8988T (cell line): ENCODE measurements around the gene HTR3C.
A peak's percentile ranks its signal among the peaks of the same experiment; 100 is the strongest.
"Not testable (repeated sequence)": the region's sequence is repeated elsewhere in the genome, so short reads cannot be mapped to it uniquely, and the experiment has no call there.

ENCODE experiments used
- DNase-seq: peaks from one replicate; pipeline ENCODE4 v3.0.0; 2011

The HTR3C gene, protein sequence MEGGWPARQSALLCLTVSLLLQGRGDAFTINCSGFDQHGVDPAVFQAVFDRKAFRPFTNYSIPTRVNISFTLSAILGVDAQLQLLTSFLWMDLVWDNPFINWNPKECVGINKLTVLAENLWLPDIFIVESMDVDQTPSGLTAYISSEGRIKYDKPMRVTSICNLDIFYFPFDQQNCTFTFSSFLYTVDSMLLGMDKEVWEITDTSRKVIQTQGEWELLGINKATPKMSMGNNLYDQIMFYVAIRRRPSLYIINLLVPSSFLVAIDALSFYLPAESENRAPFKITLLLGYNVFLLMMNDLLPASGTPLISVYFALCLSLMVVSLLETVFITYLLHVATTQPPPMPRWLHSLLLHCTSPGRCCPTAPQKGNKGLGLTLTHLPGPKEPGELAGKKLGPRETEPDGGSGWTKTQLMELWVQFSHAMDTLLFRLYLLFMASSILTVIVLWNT

DNA sequence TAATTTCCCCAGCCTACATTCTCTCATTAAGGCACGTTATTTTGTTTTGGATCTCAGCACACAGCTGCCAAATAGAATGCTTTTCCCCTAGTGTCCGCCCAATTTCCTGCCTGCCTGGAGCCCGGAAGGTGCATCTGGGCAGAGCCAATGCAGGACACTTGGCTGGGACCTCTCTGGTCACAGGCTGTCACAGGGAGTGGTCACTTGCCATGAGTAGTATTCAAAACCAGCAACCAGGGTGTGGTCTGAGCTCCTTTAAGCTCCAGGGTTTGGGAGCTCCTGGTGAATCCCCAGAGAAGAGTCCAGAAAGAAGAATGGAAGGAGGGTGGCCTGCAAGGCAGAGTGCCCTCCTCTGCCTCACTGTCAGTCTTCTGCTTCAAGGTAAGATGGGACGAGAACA, at the start of gene HTR3C:
Gene HTR3C (plus strand): TSS at position 281 of the 400 bp plus-strand sequence. CDS start 34 bp downstream, at position 315.
- DNase-seq, result no peak

DNA sequence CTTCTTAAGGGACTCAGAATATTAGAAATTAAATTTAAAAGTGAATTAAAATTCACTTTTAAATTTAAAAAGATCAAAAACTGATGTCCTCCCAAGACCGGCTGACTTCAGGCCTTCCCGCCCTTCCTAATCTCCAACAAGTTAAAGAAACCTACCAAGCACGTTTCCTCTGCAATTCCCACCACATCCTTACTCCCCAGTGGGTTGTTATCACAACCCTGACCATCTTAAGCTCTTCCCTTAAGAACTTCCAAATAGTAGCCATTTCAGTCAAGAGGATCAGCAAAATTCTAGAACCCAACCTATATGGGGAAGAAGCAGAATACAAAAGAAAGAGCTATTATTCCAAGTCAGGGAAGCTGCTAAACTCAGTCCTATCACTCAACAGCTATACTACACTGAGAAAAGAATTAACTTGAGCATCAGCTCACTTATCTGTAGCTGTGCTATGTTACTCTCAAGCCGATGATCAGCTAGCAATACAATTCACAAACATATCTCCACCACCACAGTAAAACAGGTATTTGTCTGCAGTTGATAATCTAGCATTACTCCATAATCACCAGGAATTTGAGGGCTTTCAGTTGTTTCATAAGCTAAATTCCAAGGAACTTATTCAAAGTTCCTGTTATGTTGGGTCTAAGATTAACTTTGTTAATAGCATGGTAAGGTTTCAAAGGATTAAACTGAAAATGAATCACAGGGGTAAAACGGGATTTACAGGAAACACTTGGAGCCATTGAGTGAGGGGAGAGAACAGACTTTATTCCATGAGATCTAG, 49.5 kb upstream of the HTR3C start:
- DNase-seq, result no peak

DNA sequence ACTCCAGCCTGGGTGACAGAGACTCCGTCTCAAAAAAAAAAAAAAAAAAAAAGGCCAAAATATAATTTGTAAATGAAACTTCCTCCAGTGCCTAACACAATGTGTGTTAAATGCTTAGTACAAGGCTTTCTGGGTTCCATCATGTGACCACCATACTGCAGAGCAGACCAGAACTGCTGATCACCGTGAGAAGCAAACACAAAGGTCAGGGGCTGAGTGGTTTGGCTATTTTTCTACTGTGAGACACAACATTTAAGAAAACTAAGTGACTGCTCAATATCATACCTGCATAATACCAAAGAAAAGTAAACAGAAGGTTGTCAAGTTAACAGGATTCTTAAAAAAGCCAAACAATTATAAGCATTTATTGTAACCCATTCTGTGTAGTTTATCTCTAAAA, 48.4 kb upstream of the HTR3C start:
- no peak for DNase-seq

DNA sequence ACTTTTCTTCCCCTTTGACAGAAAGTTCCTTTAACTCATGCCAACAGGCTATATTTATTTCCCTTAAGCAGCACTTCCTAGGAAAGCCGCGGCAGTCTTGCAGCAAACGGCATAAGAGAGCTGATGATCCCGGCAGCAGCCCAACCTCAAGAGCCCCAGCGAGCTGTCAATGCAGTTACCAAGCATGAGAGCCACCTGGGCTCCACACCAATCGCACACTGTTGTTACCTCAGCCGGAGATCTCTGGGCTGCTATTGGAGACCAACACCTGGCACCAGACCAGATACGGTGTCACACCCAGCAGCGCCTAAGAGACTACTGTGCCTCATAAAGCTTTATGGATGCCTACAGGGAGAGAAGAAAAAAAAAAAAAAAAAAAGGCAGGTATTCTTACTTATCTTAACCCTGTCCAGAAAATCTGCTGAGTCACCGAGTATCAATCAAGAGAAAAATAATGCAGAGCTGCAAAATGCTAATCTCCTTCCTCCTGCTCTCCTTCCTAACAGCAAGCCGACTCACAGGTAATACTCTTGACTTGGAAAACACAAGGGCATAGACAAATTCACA, 46.8 kb upstream of the HTR3C start:
- no peak for DNase-seq

DNA sequence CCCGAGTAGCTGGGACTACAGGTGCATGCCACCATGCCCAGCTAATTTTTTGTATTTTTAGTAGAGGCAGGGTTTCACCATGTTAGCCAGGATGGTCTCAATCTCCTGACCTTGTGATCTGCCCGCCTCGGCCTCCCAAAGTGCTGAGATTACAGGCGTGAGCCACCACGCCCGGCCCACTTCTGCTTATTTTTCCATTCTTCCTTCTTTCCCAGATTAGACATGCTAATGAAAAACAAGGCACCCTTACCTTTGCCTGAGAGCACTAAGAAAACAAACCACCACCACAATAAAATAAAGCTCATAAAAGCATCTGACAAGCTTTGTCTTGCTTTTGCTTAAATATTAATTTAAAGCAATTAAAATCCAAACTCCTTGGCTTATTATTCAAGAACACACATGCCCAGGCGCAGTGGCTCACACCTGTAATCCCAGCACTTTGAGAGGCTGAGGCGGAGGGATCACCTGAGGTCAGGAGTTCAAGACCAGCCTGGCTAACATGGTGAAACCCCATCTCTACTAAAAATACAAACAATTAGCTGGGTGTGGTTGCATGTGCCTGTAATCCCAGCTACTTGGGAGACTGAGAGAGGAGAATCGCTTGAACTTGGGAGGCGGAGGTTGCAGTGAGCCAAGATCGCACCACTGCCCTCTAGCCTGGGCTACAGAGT, 45.6 kb upstream of the HTR3C start:
- DNase-seq, result not testable (repeated sequence)

DNA sequence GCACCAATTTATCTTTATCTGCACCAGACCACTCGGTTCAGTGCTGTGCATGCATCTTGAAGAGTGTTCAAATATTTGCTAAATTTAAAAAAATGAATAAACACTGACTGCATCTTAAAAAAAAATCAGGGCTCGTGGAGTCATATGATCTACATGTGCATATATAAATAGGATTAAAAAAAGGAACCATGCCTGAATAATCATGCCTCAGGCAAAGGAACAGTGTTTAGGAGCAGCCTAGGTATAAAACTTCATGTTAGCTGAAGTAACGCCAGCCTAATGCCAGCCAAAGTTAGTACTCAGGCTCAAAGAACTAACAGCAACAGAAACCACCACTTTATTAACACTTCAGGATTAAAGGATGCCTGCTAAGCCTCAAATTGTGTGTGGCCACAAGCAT, 44.7 kb upstream of the HTR3C start:
- DNase-seq, result no peak

DNA sequence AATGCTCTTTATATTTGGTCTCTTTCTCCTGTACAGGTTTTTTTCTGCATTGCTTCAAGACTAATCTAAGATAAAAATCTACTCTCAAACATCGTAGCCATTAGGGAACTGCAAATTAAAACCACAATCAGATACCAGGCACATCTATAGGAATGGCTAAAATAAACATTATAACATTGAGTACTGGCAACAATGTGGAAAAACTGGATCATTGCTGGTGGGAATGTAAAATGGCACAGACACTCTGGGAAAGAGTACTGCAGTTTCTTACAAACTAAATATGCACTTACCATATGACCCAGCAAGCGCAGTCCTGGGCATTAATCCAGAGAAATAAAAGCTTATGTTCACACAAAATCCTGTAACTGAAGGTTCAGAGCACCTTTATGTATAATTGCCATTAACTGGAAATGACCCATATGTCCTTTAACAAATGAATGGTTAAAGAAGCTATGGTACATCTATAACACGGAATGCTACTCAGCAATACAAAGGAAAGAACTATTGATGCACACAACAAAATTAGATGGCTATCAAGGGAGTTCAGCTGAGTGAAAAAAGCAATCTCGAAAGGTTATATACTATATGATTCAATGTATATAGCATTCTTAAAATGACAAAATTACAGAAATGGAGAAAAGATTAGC, 41.5 kb upstream of the HTR3C start:
- DNase-seq, result no peak

DNA sequence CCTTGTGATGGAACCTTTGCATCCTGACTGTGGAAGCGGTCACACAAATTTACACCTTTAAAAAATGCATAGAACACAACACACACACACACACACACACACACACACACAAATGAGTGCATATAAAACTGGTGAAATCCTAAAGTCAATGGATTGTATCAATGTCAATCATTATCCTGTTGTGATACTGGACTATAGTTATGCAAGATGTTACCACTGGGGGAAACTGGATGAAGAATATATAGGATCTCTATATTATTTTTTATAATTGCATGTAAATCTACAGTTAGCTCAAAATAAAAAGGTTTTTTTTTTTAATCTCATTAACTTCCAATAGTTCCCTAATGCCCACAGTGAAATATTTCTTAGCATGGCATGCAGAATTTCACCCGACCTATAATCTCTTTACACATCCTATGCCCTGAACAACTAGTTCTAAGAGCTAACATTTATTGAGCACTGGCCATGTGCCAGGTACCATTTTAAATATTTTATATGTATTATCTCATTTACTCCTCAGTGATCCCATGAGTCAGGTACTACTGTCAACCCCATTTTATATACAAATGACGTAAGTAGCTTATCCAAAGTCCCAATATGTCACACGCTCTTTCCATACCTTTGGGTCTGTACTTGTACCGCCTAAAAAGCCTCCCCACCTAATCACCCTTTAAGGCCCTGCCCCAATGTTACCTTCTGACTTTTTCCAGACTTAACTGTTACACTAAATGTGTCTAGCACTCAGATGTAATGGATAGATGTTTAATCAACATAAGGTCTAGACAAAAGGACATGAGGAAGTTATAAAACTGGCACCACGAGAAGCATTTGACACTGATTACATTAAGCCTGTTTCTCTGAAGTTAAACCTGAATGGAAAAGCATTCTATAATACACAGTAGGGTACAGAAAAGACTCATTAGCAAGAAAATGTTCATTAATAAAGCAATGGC, 40.6 kb upstream of the HTR3C start:
- DNase-seq, result no peak

DNA sequence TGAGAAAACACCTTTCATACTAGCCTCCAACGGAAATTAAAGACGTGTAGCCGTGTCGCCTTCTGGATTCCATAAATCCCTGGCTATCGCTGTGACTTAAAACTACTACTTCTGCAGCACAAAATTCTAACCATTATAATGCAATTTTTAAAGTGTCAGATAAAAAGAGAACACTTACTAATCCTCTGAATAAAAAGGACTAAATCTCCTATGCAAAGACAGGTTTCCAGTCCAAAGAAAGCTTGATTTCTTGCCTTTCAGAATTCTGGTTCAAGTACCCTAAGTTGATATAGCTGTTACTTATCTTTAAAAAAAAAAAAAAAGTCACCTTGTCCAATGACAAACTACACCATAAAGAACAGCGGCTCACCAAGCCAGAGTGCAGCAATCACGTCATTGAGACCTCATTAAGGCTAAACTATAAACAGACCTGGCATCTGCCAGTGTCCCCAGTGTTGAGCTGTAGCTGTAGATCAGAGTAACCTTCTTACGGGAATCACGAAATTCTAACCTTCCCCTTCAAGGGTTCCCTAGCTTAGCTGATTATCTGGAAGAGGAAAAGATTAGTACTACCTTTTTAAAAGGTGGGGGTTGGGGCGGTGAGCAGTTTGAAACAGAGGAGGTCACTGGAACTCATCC, 37.3 kb upstream of the HTR3C start:
- DNase-seq, result no peak

DNA sequence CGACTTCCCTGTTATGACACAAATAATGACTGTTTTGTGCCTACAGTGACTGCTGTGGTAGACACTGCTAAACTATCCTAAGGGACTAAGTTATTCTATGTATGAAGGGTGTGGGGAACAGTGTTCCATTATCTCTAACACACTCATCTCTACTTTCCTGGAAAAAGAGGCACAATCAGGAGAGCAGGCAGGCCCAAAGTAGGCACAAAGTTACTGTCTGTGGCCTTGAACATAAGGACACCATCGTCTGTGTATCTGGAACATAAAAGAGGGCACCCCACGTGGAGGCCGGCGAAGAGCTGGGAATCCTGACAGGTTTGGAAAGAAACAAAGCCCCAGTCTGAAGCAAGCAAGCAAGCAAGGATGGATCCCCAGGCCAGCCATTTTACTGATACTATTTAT, 36.7 kb upstream of the HTR3C start:
- no peak for DNase-seq

DNA sequence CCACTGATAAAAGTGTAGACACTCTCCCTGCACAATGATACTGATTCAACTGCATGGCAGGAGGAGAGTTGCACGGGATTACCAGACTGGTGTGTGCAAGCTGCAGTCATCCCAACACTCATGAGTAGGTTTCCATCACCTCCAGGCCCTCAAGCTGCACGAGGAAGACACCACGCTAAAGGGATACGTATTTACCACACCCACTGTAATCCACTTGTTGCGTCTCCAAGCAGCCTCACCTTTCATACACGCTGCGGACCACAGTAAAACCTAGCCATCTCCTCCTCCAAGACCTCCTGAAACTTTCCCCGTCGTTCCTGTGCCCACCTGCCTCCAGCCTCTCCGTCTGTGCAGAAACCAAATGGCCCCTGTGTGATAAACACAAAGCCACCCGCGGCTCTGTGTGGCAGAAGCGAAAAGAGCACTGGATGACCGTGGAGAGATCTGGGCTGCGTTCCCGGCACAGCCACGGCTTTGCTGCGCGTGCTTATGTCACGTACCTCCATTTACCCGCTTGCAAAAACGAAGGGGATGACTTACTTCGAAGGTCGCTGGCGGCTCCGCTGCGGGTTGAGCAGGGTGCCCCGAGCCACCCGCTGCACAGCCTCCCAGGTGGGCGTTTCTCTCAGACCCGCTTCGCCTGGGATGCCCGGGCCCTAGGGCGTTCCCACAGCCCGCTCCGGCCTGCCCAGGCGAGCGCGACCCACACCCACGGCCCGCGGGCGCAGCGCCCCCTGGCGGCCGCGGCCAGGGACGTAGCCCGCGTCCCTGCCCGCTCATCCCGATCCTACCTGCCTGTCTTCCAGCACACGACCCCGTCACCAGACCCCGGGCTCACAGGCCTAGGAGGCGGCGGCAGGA, 35.8 kb upstream of the HTR3C start:
- DNase-seq, result peak; percentile 79

DNA sequence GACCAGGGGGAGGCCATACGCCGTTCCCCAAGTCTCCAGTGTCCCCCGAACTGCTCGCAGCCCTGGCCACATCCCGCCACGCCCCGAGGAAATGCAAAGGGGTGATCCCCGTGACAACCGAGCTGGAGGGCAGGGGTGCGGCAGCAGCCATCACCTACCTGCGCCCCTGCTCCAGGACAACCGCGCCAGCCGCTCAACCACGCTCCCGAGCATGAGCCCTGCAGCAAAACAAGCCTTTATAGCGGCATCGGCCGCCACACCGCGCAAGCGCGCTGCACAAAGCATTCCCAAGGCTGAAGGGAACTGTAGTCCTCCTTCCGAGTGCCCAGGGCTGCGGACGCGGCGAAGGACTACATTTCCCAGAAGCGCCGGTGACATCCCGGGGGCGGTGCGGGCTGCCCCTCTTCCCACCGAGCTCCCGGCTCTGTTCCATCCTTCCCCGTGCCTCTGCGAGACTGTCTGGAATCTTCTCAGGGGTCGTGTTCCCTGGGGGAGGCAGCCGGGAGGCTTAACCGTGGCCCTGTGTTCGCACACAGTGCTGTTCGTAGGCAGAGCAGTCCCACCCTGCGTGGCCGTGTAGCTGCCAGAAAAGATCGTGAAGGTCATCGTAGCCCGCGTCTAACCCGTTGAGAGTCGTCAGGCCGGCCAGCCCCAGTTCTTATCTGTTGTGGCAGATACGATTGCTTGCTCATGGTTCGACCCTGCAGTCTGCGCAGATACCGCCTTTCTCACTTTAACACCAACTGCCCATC, 35.0 kb upstream of the HTR3C start, which contains the start of gene ABCC5:
Gene ABCC5 (minus strand): TSS at position 213 of the 752 bp plus-strand sequence. CDS start 3,492 bp downstream, outside the sequence.
- DNase-seq, result peak; percentile 89

DNA sequence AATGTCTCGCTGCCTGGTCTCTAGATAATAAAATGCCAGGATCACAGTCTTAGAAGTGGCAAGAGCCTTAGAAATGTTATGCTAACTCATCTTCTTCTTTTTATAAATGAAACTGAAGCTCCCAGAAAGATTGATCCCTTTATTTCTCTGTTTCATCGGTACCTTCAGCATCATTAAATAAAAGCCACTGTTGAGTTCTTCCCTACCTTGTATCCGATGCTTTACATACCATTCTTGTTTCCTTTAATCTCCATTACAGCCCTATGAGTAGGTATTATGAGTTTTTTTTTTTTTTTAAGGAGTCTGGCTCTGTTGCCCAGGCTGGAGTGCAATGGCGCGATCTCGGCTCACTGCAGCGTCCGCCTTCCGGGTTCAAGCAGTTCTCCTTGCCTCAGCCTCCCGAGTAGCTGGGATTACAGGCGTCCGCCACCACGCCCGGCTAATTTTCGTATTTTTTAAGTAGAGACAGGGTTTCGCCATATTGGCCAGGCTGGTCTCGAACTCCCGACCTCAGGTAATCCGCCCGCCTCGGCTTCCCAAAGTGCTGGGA, 34.3 kb upstream of the HTR3C start:
- no peak for DNase-seq

DNA sequence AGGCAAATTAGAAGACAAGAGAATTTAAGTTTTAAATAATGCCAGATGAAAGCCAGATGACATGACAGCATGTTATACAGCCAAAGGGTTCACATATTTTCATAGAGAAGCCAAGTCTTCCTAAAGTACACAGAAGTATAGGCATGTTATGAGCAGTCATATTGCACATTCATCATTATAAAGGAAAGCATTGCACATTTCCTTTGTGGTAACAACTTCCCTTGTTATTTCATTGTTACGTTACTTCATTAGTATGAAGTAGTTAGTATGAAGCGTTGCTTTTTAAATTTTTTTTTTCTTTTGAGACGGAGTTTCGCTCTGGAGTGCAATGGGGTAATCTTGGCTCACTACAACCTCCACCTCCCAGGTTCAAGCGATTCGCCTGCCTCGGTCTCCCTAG, 30.5 kb upstream of the HTR3C start:
- DNase-seq, result no peak

DNA sequence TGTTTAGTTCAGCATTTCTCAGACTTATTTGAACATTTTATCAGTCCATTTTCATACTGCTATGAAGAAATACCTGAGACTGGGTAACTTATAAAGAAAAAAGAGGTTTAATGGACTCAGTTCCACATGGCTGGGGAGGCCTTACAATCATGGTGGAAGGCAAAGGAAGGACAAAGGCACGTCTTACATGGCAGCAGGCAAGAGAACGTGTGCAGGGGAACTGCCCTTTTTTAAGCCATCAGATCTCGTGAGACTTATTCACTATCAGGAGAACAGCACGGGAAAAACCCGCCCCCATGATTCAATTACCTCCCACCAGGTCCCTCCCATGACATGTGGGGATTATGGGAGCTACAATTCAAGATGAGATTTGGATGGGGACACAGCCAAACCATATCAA, 27.6 kb upstream of the HTR3C start:
- not testable (repeated sequence) for DNase-seq

DNA sequence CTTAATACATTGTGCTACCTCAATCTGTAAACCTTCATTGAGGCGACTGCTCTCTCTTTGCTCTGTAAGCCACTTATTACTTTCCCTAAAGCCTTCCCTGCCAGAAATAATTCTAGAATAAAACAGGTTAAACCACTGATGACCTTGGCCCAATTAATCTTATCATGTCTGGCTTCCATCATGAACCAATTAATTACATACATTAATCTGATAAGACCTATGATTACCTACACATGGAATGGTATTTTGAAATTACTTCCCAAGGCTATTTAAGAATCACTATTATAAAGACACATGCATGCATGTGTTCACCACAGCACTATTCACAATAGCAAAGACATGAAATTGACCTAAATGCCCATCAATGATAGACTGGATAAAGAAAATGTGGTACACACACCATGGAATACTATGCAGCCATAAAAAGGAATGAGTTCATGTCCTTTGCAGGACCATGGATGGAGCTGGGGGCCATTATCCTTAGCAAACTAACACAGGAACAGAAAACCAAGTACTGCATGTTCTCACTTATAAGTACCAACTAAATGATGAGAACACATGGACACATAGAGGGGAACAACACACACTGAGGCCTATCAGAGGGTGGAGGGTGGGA, 24.5 kb upstream of the HTR3C start:
- not testable (repeated sequence) for DNase-seq

DNA sequence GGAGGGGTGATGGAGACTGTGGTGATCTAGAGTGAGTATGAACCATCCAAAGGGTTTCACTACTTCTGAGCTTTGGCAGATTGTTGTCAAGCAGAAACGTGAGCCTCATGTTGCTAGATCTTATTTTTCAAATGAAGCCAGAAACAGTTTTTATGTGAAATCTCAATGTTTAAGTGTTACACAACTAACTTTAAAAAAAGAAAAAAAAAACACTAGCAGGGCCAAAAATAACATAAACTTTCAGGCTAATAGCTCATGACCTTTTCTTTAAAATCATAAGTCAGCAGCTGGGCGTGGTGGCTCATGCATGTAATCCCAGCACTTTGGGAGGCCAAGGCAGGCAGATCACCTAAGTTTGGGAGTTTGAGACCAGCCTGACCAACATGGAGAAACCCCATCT, 23.4 kb upstream of the HTR3C start:
- no peak for DNase-seq

DNA sequence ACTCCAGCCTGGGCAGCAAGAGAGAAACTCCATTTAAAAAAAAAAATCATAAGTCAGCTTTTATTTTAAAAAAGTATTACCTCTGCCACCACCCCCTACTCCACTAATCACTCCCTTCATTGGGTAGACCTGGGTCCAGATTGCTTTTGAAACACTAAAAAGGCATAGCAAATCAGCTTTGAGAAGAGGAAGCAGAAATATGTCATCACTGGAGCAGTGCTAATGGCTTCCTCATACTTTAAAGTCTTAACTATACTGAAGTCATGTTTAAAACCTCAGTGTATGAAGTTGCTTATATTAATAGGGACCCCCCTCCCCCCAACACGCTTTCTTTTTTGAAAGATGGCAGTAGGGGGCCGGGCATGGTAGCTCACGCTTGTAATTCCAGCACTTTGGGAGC, 22.3 kb upstream of the HTR3C start:
- DNase-seq, result no peak
